HepG2 (cell line): ENCODE results near the gene ZNF287. TPM values are rescaled to one million over a fixed set of nuclear protein-coding genes. Genes with fewer than 3 reads are reported as not detected.

Experiments used
- BCL6 ChIP-seq: IDR thresholded peaks from 2 replicates; pipeline ENCODE4 v1.6.1; 2016; ENCODE audit warnings: missing genetic modification reagents, missing compliant biosample characterization
- BHLHE40 ChIP-seq: IDR thresholded peaks from 2 replicates; pipeline ENCODE4 v1.6.1; 2011; ENCODE audit warnings: low read length, improper control_type of control experiment
- ETV5 ChIP-seq: IDR thresholded peaks from 2 replicates; pipeline ENCODE4 v1.6.1; 2018; ENCODE audit warnings: missing biosample characterization, missing genetic modification reagents, inconsistent platforms, borderline replicate concordance
- FOSL2 ChIP-seq: sonication (generic); formaldehyde crosslinking; IDR thresholded peaks from 2 replicates; pipeline ENCODE4 v1.4.0; 2020; ENCODE audit warnings: missing genetic modification reagents
- FOXA3 ChIP-seq: IDR thresholded peaks from 2 replicates; pipeline ENCODE4 v1.6.1; 2016; ENCODE audit warnings: missing genetic modification reagents, missing compliant biosample characterization
- GATAD1 ChIP-seq: IDR thresholded peaks from 2 replicates; pipeline ENCODE4 v1.6.1; 2016; ENCODE audit warnings: missing genetic modification reagents, missing compliant biosample characterization
- GTF3A ChIP-seq: sonication (generic); formaldehyde crosslinking; conservative IDR thresholded peaks from 2 replicates; pipeline ENCODE4 v1.4.0; 2020; ENCODE audit warnings: mild to moderate bottlenecking, missing genetic modification reagents
- HDAC2 ChIP-seq: sonication (generic); formaldehyde crosslinking; IDR thresholded peaks from 2 replicates; pipeline ENCODE4 v1.4.0; 2020; ENCODE audit warnings: missing genetic modification reagents
- IRF2 ChIP-seq: IDR thresholded peaks from 2 replicates; pipeline ENCODE4 v1.6.1; 2018; ENCODE audit warnings: missing genetic modification reagents, missing compliant biosample characterization
- ISL2 ChIP-seq: sonication (generic); formaldehyde crosslinking; IDR thresholded peaks from 2 replicates; pipeline ENCODE4 v1.5.0; 2020; ENCODE audit warnings: missing genetic modification reagents
- JARID2 ChIP-seq: sonication (generic); formaldehyde crosslinking; IDR thresholded peaks from 2 replicates; pipeline ENCODE4 v1.8.1; 2023; ENCODE audit warnings: missing genetic modification reagents, inconsistent platforms; ENCODE audit not compliant: insufficient replicate concordance
- MEF2D ChIP-seq: sonication (generic); formaldehyde crosslinking; IDR thresholded peaks from 2 replicates; pipeline ENCODE4 v1.5.1; 2020; ENCODE audit warnings: mild to moderate bottlenecking, missing genetic modification reagents
- MIXL1 ChIP-seq: IDR thresholded peaks from 2 replicates; pipeline ENCODE4 v1.6.1; 2016
- MYC ChIP-seq: sonication (generic); formaldehyde crosslinking; IDR thresholded peaks from 2 replicates; pipeline ENCODE4 v1.9.0; 2021; ENCODE audit warnings: missing genetic modification reagents, borderline replicate concordance
- POLR2A ChIP-seq, 2 experiments: IDR thresholded peaks; 2 replicates each; pipeline ENCODE4 v1.6.1; 2011; ENCODE audit warnings: low read depth in 2 of 2, low read length in 2 of 2, mild to moderate bottlenecking in 1 of 2, moderate library complexity in 1 of 2; ENCODE audit not compliant: insufficient read depth in 1 of 2
- POLR2AphosphoS2 ChIP-seq: IDR thresholded peaks from 2 replicates; pipeline ENCODE4 v1.6.1; 2011; ENCODE audit warnings: low read depth, low read length, improper control_type of control experiment
- RELA ChIP-seq: sonication (generic); formaldehyde crosslinking; IDR thresholded peaks from 2 replicates; pipeline ENCODE4 v1.4.0; 2020; ENCODE audit warnings: missing genetic modification reagents
- REXO4 ChIP-seq: sonication (generic); formaldehyde crosslinking; IDR thresholded peaks from 2 replicates; pipeline ENCODE4 v1.8.0; 2022; ENCODE audit warnings: missing genetic modification reagents, mild to moderate bottlenecking, borderline replicate concordance
- SCMH1 ChIP-seq: sonication (generic); formaldehyde crosslinking; IDR thresholded peaks from 2 replicates; pipeline ENCODE4 v1.9.0; 2021; ENCODE audit warnings: missing genetic modification reagents, mild to moderate bottlenecking, borderline replicate concordance
- SMC3 ChIP-seq: IDR thresholded peaks from 2 replicates; pipeline ENCODE4 v1.6.1; 2011; ENCODE audit warnings: low read length, improper control_type of control experiment
- SOX5 ChIP-seq: IDR thresholded peaks from 2 replicates; pipeline ENCODE4 v1.6.1; 2016; ENCODE audit warnings: borderline replicate concordance
- SPEN ChIP-seq: sonication (generic); formaldehyde crosslinking; IDR thresholded peaks from 2 replicates; pipeline ENCODE4 v1.5.1; 2020; ENCODE audit warnings: low read depth, mild to moderate bottlenecking, missing genetic modification reagents
- THRA ChIP-seq: sonication (generic); formaldehyde crosslinking; IDR thresholded peaks from 2 replicates; pipeline ENCODE4 v1.4.0; 2020; ENCODE audit warnings: missing genetic modification reagents, borderline replicate concordance
- ZBTB44 ChIP-seq: sonication (generic); formaldehyde crosslinking; IDR thresholded peaks from 2 replicates; pipeline ENCODE4 v1.4.0; 2020; ENCODE audit warnings: missing genetic modification reagents
- ZNF121 ChIP-seq: sonication (generic); formaldehyde crosslinking; IDR thresholded peaks from 2 replicates; pipeline ENCODE4 v1.5.0; 2020; ENCODE audit warnings: mild to moderate bottlenecking, missing genetic modification reagents
- ZNF224 ChIP-seq: sonication (generic); formaldehyde crosslinking; IDR thresholded peaks from 2 replicates; pipeline ENCODE4 v1.5.0; 2020; ENCODE audit warnings: mild to moderate bottlenecking, missing genetic modification reagents
- ZNF598 ChIP-seq: sonication (generic); formaldehyde crosslinking; IDR thresholded peaks from 2 replicates; pipeline ENCODE4 v1.5.1; 2020; ENCODE audit warnings: mild to moderate bottlenecking, missing genetic modification reagents, borderline replicate concordance
- ZNF883 ChIP-seq: sonication (generic); formaldehyde crosslinking; IDR thresholded peaks from 2 replicates; pipeline ENCODE4 v1.5.1; 2020; ENCODE audit warnings: mild to moderate bottlenecking, missing genetic modification reagents; ENCODE audit errors: not compliant biosample characterization
- polyA plus RNA-seq, 8 experiments: library from polyadenylated mRNA; depleted of rRNA in 3 of 8; stranded (reverse) in 7 of 8; unstranded in 1 of 8; fragments of >200 nt; fragmentation: Illumina TruSeq in 4 of 8; extraction: Trizol in 4 of 8; gene quantifications; 2 replicates each; pipeline versions ENCODE4 v1.2.1 to v1.2.3, GENCODE V29; 2011 to 2016; ENCODE audit warnings: low read depth in 4 of 8, missing spikeins in 1 of 8, mixed read lengths in 1 of 8; ENCODE audit not compliant: insufficient read depth in 1 of 8
- total RNA-seq, 5 experiments: library from RNA; depleted of rRNA; stranded (reverse); fragments of >200 nt; fragmentation: Illumina TruSeq; extraction: Trizol; gene quantifications; 2 replicates each; pipeline ENCODE4 v1.2.3, GENCODE V29; 2016; ENCODE audit warnings: low read depth in 1 of 5
- TF ChIP-seq, protein P1 (sequence below): sonication (generic); formaldehyde crosslinking; IDR thresholded peaks from 2 replicates; pipeline ENCODE4 v1.4.0; 2020; ENCODE audit warnings: missing genetic modification reagents

Gene ZNF287
- total and polyA plus RNA-seq, 2 of the 13 experiments (the other 11 are each of a cell fraction or from before 2014, with no cell fraction given), result 0.21 TPM; not detected in 1

DNA sequence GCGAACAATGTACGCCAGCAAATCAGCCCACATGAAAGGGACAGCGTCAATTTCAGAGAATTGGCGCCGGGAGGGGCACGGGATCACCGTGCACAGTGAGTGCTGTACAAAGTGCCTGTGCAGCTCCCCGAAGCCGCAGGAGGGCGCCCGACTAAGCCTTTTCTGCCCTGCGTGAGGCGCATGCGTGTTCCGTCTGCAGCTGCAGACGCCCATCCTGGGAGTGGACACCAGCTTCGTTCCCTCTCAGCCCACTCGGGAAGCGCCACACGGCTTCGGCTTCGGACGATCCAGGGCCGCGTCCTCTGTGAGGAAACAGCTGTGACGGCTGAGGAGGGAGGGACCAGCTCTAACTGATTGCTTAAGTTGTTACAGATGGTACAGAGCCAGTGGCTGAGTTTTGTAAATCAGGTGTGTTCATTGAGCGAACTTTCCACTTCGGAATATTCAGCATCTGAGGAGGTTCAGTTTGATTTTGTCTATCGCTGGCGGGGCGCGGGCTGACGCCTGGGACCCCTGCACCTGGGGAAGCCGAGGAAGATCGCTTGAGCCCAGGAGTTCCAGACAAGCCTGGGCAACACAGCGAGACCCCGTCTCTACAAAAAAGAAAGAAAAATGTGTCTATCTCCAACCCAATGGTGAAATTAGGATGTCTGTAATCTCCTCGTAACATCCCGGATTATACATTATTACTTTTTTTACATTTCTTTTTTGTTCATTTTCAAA is 15.4 kb upstream of the ZNF287 start (continued):
- TF ChIP-seq ZNF598 (CRISPR knock-in tag) (no peak; the same call in 1 of the 2 replicates), SCMH1 (CRISPR knock-in tag) (no peak), BCL6 (peak; percentile 40; the same call in 1 of the 2 replicates), MIXL1 (CRISPR knock-in tag) (0 out of 2 replicates have a peak, but pooled peaks have one; percentile 44), THRA (peak; percentile 29; the same call in 1 of the 2 replicates), POLR2AphosphoS2 (no peak), GATAD1 (peak; percentile 58), ISL2 (CRISPR knock-in tag) (no peak), BHLHE40 (peak; percentile 74), ZNF121 (CRISPR knock-in tag) (peak; percentile 91), HDAC2 (CRISPR knock-in tag) (peak; percentile 61; the same call in 1 of the 2 replicates), GTF3A (CRISPR knock-in tag) (no peak), ETV5 (CRISPR knock-in tag) (0 out of 2 replicates have a peak, but pooled peaks have one; percentile 35), REXO4 (no peak), SMC3 (peak; percentile 15; the same call in 1 of the 2 replicates), MEF2D (CRISPR knock-in tag) (peak; percentile 28; the same call in 1 of the 2 replicates), SPEN (CRISPR knock-in tag) (peak; percentile 30; the same call in 1 of the 2 replicates), MYC (CRISPR knock-in tag) (peak; percentile 27; the same call in 1 of the 2 replicates), FOSL2 (peak; percentile 19; the same call in 1 of the 2 replicates), JARID2 (peak; percentile 50), POLR2A (IDR thresholded peaks at IDR 0.05; ENCODE audit: insufficient read depth in 1 of 2, low read depth in 2 of 2, low read length in 2 of 2) (peak in 1 of 2 experiments; percentile 71; a peak in 2 of 4 replicates), FOXA3 (0 out of 2 replicates have a peak, but pooled peaks have one; percentile 34), ZNF224 (CRISPR knock-in tag) (no peak), ZBTB44 (no peak), RELA (CRISPR knock-in tag) (0 out of 2 replicates have a peak, but pooled peaks have one; percentile 57), SOX5 (CRISPR knock-in tag) (peak; percentile 27; the same call in 1 of the 2 replicates), IRF2 (peak; percentile 59), ZNF883 (CRISPR knock-in tag) (peak; percentile 50)
- TF ChIP-seq, protein P1, sequence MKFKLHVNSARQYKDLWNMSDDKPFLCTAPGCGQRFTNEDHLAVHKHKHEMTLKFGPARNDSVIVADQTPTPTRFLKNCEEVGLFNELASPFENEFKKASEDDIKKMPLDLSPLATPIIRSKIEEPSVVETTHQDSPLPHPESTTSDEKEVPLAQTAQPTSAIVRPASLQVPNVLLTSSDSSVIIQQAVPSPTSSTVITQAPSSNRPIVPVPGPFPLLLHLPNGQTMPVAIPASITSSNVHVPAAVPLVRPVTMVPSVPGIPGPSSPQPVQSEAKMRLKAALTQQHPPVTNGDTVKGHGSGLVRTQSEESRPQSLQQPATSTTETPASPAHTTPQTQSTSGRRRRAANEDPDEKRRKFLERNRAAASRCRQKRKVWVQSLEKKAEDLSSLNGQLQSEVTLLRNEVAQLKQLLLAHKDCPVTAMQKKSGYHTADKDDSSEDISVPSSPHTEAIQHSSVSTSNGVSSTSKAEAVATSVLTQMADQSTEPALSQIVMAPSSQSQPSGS (CRISPR knock-in tag), result peak; percentile 52; the same call in 1 of the 2 replicates
